CD14-positive monocyte (primary cell): ENCODE results near the gene PADI2. TPM values are rescaled to one million over a fixed set of nuclear protein-coding genes. Genes with fewer than 3 reads are reported as not detected.
A peak's percentile ranks its signal among the peaks of the same experiment; 100 is the strongest.

Source experiments
- DNase-seq, 3 donors: peaks; one replicate each; pipeline ENCODE4 v3.0.0-alpha.2; 2011 to 2022
- H2AFZ ChIP-seq: 2 replicates; pipeline ENCODE4 v1.6.0; 2012; ENCODE audit warnings: mild to moderate bottlenecking, low read depth, low read length, inconsistent platforms; ENCODE audit not compliant: insufficient read depth, poor library complexity, severe bottlenecking
- H3K27ac ChIP-seq, 2 donors: 1 replicate in 1 of 2; 2 replicates in 1 of 2; pipeline ENCODE4 v1.5.1; 2012 to 2013; ENCODE audit warnings: low read length in 2 of 2, control low read depth in 1 of 2, inconsistent platforms in 1 of 2, low read depth in 1 of 2, mild to moderate bottlenecking in 1 of 2
- H3K27me3 ChIP-seq, 2 donors: one replicate each; pipeline versions ENCODE4 v1.6.0 to v1.6.1; 2011 to 2013; ENCODE audit warnings: low read length in 2 of 2; ENCODE audit not compliant: control insufficient read depth in 2 of 2, insufficient read depth in 2 of 2
- H3K36me3 ChIP-seq, 2 donors: replicated peaks in 1 of 2; 1 replicate in 1 of 2; 2 replicates in 1 of 2; pipeline versions ENCODE4 v1.5.1 to v1.6.1; 2012 to 2013; ENCODE audit warnings: low read length in 2 of 2, control low read depth in 1 of 2, inconsistent platforms in 1 of 2, mild to moderate bottlenecking in 1 of 2; ENCODE audit not compliant: insufficient read depth in 2 of 2, control insufficient read depth in 1 of 2
- H3K4me1 ChIP-seq, 2 donors: 1 replicate in 1 of 2; 2 replicates in 1 of 2; pipeline versions ENCODE4 v1.5.1 to v1.6.1; 2012 to 2013; ENCODE audit warnings: low read length in 2 of 2, control low read depth in 1 of 2, inconsistent platforms in 1 of 2, mild to moderate bottlenecking in 1 of 2, moderate library complexity in 1 of 2; ENCODE audit not compliant: insufficient read depth in 2 of 2, control insufficient read depth in 1 of 2
- H3K4me2 ChIP-seq: replicated peaks from 2 replicates; pipeline ENCODE3; 2012; ENCODE audit warnings: low read length, moderate library complexity, mild to moderate bottlenecking; ENCODE audit not compliant: poor library complexity, severe bottlenecking; ENCODE audit errors: extremely low read depth
- H3K4me3 ChIP-seq, 3 experiments: fragments of 200-600 bp in 1 of 3; sonication (generic) in 1 of 3; replicated peaks in 1 of 3; 1 replicate in 2 of 3; 2 replicates in 1 of 3; pipeline ENCODE4 v1.5.1; 2011 to 2013; ENCODE audit warnings: low read length in 3 of 3, mild to moderate bottlenecking in 3 of 3, control low read depth in 2 of 3, low read depth in 2 of 3, inconsistent platforms in 1 of 3, moderate library complexity in 1 of 3
- H3K79me2 ChIP-seq: 2 replicates; pipeline ENCODE4 v1.6.0; 2012; ENCODE audit warnings: mild to moderate bottlenecking, control low read depth, inconsistent platforms, low read length, moderate library complexity; ENCODE audit not compliant: insufficient read depth
- H3K9ac ChIP-seq: 2 replicates; pipeline ENCODE4 v1.6.0; 2017; ENCODE audit warnings: low read length, mild to moderate bottlenecking; ENCODE audit not compliant: insufficient read depth, poor library complexity, severe bottlenecking
- H3K9me3 ChIP-seq, 2 donors: replicated peaks in 1 of 2; 1 replicate in 1 of 2; 2 replicates in 1 of 2; pipeline versions ENCODE4 v1.5.1 to v1.6.1; 2012 to 2013; ENCODE audit warnings: low read length in 2 of 2, control low read depth in 1 of 2; ENCODE audit not compliant: control insufficient read depth in 1 of 2, insufficient read depth in 1 of 2
- H4K20me1 ChIP-seq: 2 replicates; pipeline ENCODE4 v1.6.0; 2012; ENCODE audit warnings: mild to moderate bottlenecking, low read length, control low read depth, moderate library complexity; ENCODE audit not compliant: insufficient read depth
- H3K27ac Mint-ChIP-seq, 7 donors: one replicate each; pipeline ENCODE4 v1.8.0; 2020; ENCODE audit warnings: mild to moderate bottlenecking in 7 of 7, mixed read lengths in 7 of 7, moderate library complexity in 6 of 7, inconsistent platforms in 2 of 7
- H3K27me3 Mint-ChIP-seq, 3 donors: one replicate each; pipeline ENCODE4 v1.8.0; 2021 to 2022; ENCODE audit warnings: low read depth in 3 of 3, mild to moderate bottlenecking in 3 of 3, mixed read lengths in 3 of 3, moderate library complexity in 3 of 3, inconsistent platforms in 1 of 3
- H3K36me3 Mint-ChIP-seq, 2 donors: one replicate each; pipeline ENCODE4 v1.8.0; 2020; ENCODE audit warnings: mixed read lengths in 2 of 2, inconsistent platforms in 1 of 2, mild to moderate bottlenecking in 1 of 2
- H3K4me1 Mint-ChIP-seq: one replicate; pipeline ENCODE4 v1.8.0; 2020; ENCODE audit warnings: mild to moderate bottlenecking, mixed read lengths
- H3K4me3 Mint-ChIP-seq, 2 donors: one replicate each; pipeline ENCODE4 v1.8.0; 2020; ENCODE audit warnings: mild to moderate bottlenecking in 2 of 2, mixed read lengths in 2 of 2, moderate library complexity in 1 of 2
- H3K9me3 Mint-ChIP-seq, 7 donors: one replicate each; pipeline ENCODE4 v1.8.0; 2020 to 2022; ENCODE audit warnings: mixed read lengths in 7 of 7, mild to moderate bottlenecking in 6 of 7, moderate library complexity in 6 of 7, inconsistent platforms in 2 of 7
- CTCF ChIP-seq: fragments of 200-600 bp; IDR thresholded peaks from one replicate; pipeline ENCODE4 v1.8.0; 2022; ENCODE audit warnings: antibody characterized with exemption, mild to moderate bottlenecking
- WGBS: methylation state at CpG from one replicate; pipeline ENCODE4 v1.1.5; 2013; ENCODE audit warnings: missing lambda C conversion rate; ENCODE audit not compliant: insufficient coverage; 5-methylcytosine and 5-hydroxymethylcytosine counted together
- intact Hi-C, 2 donors: fragments of 100-400 bp; cut with micrococcal nuclease; formaldehyde crosslinking; loops; one replicate each; pipeline versions ENCODE4 v1.15.0 to v1.15.1; 2023
- polyA plus RNA-seq, 3 donors: library from polyadenylated mRNA; depleted of rRNA in 1 of 3; unstranded in 2 of 3; stranded (reverse) in 1 of 3; fragments of 300-500 nt in 2 of 3; fragments of >200 nt in 1 of 3; fragmentation: Illumina TruSeq in 2 of 3; gene quantifications; 1 replicate in 2 of 3; 2 replicates in 1 of 3; pipeline ENCODE4 v1.2.3, GENCODE V29; 2012 to 2021

PADI2 gene
- polyA plus RNA-seq, 3 donors: 18.6 to 61.7 (median 32.6) TPM

DNA sequence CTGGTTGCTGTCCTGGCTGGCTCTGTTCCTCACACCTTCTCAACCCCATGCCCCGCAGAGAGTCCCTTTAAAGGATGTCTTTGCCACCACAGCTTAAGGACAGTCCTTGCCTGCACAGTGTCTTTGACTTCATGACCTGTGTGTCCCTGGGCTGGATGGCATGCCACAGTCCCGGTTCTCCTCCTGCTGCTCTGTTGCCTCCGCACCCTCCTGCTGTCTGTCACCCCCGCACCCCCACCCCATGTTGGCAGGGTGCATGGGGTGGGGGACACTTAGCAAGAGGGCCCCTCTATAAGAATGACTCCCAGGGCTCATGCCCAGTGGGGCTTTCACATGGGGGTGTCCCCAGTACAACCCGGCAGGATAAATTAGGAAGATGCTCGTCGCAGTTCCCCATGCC, 44.1 kb upstream of the PADI2 start:
- H4K20me1 ChIP-seq: no peaks in the 10 kb centered on the region
- H3K4me3 ChIP-seq: no peak overlapping the region
- H3K27me3 ChIP-seq: no peaks in the 10 kb centered on the region
- Mint-ChIP-seq H3K27ac (peak overlapping the region in 1 of 7 donors; percentile 43), H3K36me3 (no peaks in the 10 kb centered on the region), H3K4me1 (peaks cover 7% of the 10 kb centered on the region), H3K9me3 (peaks cover 2 to 9% (median 5%) of the 10 kb centered on the region in 7 donors), H3K27me3 (peaks cover 6 to 10% (median 10%) of the 10 kb centered on the region in 3 donors), H3K4me3 (no peak overlapping the region)
- no peaks in the 10 kb centered on the region for H3K79me2 ChIP-seq
- H3K9me3 ChIP-seq: no peaks in the 10 kb centered on the region
- no peak for TF ChIP-seq CTCF
- H3K4me1 ChIP-seq: peaks cover 4 to 7% of the 10 kb centered on the region in 2 donors
- no peak overlapping the region for H3K27ac ChIP-seq
- H3K36me3 ChIP-seq: no peaks in the 10 kb centered on the region
- 100% methylated on average over 5 of the region's 7 CpGs for WGBS
- H3K9ac ChIP-seq: no peak overlapping the region
- H3K4me2 ChIP-seq: no peak overlapping the region
- H2AFZ ChIP-seq: no peak overlapping the region
- intact Hi-C loops: no loop called here
- no peak for DNase-seq

DNA sequence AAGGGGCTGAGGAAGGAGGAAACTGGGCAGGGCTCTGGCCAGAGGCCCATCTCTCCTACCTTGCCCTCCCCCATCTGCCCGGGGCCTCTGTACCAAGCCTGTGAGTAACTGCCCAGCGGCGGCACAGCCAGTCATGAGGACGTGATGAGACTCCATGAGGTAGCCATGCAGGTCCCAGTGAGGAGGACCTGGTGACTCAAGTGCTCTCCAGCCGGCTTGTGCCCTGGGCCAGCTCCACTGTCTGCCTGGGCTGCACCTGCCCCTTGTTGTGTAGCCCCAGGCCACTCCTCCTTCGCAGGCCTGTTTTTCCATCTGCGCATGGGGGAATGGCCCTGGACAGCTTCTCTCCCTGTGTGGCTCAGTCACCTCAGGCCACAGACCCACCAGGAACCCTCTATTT, 43.7 kb upstream of the PADI2 start:
- peaks cover 2 to 9% (median 5%) of the 10 kb centered on the region in 7 donors for H3K9me3 Mint-ChIP-seq
- whole genome bisulfite sequencing: 93% methylated on average over 7 of the region's 7 CpGs
- no peak overlapping the region for H3K4me2 ChIP-seq
- no peak overlapping the region for H3K9ac ChIP-seq
- no peak overlapping the region for H3K4me3 ChIP-seq
- H3K4me1 Mint-ChIP-seq: peaks cover 7% of the 10 kb centered on the region
- peaks cover 4 to 7% of the 10 kb centered on the region in 2 donors for H3K4me1 ChIP-seq
- H3K79me2 ChIP-seq: no peaks in the 10 kb centered on the region
- H3K36me3 ChIP-seq: no peaks in the 10 kb centered on the region
- no peaks in the 10 kb centered on the region for H3K27me3 ChIP-seq
- TF ChIP-seq CTCF: no peak
- H4K20me1 ChIP-seq: no peaks in the 10 kb centered on the region
- H3K36me3 Mint-ChIP-seq: no peaks in the 10 kb centered on the region
- no peak overlapping the region for H2AFZ ChIP-seq
- intact Hi-C loops: no loop called here
- peaks cover 5 to 10% (median 10%) of the 10 kb centered on the region in 3 donors for H3K27me3 Mint-ChIP-seq
- H3K9me3 ChIP-seq: no peaks in the 10 kb centered on the region
- H3K27ac ChIP-seq: no peak overlapping the region
- no peak overlapping the region for H3K27ac Mint-ChIP-seq
- no peak overlapping the region for H3K4me3 Mint-ChIP-seq
- no peak for DNase-seq
